SK-N-MC (cell line): ENCODE measurements around the gene RNU5D-1.

Experiments
- EZH2 ChIP-seq: fragments of 200-600 bp; sonication (generic); IDR thresholded peaks from one replicate; pipeline ENCODE4 v1.6.1; 2017; ENCODE audit warnings: antibody characterized with exemption
- POLR2AphosphoS5 ChIP-seq: IDR thresholded peaks from 2 replicates; pipeline ENCODE4 v1.6.1; 2012; ENCODE audit warnings: mild to moderate bottlenecking, low read depth, low read length, borderline replicate concordance

- TF ChIP-seq POLR2AphosphoS5: no peak
- no peak for TF ChIP-seq EZH2
Measured at GRCh38 chr1:44685218-44685617, 45.8 kb downstream of the RNU5D-1 start.
